Measurements from ENCODE around the gene SLC25A53.

Gene SLC25A53, protein sequence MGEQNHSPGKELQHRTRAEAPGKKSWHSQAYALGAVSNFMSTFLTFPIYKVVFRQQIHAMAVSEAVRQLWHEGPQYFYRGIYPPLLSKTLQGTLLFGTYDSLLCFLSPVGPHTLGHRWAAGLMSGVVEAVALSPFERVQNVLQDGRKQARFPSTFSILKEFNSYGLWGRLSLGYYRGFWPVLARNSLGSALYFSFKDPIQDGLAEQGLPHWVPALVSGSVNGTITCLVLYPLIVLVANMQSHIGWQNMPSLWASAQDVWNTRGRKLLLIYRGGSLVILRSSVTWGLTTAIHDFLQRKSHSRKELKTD

DNA sequence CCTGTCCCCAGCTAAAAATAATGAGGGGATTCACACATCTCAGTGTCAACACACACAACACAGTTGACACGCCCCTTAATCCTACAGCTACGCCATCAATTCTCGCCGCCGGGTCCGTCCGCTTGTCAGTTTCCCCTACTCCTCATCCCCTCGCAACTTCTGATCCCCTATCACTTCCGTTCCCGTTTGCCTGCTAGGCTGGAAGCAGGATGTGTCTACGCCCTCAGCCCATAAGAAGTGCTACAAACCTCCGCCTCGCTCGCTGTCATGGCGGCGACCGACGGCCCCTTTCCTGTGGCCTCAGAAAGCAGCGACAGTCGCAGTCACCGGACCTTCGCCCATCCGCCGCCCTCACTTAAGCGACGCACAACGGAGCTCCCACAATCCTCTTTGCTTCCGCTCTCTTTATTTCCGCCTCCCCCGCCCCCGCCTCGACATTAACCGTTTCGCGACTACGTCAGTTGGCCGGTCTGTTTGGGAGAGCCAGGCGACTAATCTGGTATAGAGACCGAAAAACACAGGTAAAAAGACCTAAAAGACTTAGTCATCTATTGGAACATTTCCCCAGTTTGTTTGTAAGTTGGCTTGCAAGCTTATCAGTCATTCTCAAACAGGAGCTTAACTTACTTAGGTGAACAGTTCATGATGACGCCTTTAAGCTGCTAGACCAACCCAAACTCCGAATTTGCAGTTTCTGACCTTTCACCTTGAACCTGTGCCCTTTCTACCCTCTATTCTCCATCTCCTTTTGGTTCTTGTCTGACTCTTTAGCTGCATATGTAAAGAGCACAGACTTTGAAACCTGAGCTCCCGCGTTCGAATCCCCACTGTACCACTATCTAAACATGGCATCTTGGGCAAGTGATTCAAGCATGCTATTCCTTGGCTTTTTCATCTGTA lies at the start of gene SLC25A53:
TSS of gene SLC25A53 (minus strand) at position 380 of the 900 bp plus-strand sequence. CDS start 51,752 bp downstream, outside the sequence.
- DNase-seq, result peak; percentile 74

DNA sequence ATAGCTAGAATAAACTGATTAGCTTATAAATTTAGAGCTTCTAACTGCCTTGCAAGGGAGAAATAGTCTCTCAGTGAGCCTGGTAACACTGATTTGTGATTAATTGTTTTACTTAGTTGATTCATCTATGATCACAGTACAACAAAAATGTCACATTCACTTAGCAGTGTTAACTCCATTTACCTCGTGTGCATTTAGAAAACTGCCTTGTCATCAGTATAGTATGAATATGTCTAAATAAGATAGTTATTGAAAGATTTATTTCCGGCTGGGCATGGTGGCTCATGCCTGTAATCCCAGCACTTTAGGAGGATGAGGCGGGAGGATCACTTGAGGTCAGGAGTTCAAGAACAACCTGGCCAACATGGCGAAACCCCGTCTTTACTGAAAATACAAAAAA lies 48.7 kb upstream of the SLC25A53 start:
- DNase-seq, result no peak

DNA sequence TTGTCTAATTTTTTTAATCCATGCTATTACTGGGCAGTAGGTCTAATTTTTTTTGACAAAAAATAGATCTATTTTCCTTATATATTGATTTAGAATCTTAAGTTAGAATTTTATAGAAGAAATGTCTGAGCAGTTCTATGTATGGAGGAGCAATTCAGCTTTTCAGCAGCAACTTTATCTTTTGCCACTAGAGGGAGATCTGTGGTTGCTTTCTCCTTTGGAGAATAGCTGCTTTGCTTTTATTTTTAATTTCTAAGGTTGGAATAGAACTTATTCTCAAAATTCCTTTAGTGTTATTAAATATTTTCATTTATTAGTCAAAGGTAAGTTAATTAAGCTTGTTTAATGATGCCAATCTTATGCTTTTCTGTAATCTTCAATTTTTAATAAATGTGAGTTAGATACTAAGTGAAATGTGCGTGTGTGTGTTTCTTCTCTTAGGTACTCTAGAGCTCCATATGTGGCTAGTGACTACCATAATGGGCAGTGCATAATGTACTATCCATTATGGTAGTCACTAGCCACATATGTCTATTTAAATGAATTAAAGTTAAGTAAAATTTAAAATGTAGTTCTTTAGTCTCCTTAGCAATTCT lies 38.8 kb upstream of the SLC25A53 start:
- DNase-seq, result no peak

- DNase-seq, result no peak
These were observed 38.2 kb upstream of the SLC25A53 start for GRCh38 chrX:104195013-104195412.

GRCh38 chrX:104193485-104193884 lies 36.7 kb upstream of the SLC25A53 start:
- no peak for DNase-seq

DNA sequence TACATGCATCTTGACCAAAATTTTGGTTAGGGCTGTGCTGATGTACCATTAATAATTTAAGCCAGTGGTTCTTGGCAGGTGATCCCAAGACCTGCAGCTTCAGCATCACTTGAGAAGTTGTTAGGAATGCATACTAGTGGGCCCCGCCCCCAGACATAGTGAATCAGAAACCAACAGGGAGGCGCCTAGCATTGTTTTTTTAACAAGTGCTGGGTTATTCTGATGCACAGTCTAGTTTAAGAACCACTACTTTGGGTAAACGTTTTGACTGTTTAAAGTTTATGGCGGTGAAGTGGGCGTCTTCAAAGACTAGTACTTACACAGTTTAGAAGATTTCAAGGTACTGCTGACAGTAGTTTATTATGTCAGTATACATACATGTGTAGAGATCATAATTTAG lies 33.0 kb upstream of the SLC25A53 start:
- DNase-seq, result no peak

DNA sequence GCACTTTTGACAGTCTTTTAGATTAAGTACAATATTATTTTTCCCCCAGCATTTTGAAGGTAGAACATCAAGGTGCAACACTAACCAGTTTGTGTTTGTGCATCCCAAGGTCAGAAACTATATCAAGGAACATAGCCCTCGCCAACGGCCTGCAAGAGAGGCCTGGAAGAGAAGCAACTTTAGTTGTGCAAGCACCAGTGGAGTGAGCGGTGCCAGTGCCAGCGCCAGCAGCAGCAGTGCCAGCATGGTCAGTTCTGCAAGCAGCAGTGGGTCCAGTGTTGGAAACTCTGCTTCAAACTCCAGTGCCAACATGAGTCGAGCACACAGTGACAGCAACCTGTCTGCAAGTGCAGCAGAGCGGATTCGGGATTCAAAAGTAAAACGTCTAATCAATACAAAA lies 31.1 kb upstream of the SLC25A53 start:
- DNase-seq, result no peak

DNA sequence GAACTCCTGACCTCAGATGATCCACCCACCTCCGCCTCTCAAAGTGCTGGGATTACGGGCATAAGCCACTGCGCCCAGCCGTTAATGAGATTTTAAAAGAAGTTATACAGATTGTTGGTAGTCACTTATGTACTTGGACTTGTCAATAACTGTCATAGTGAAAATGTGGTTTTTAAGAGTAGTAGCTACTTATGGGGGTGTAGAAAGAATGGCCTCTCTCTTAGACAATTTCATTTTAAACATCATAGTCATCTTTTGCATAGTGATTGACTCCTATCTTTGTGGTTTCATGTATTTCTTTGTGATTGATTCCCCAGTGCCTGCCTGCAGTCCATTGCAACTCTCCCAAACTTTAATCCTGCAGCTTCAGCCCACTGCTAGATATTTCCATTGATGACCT lies 26.9 kb upstream of the SLC25A53 start:
- DNase-seq, result no peak

DNA sequence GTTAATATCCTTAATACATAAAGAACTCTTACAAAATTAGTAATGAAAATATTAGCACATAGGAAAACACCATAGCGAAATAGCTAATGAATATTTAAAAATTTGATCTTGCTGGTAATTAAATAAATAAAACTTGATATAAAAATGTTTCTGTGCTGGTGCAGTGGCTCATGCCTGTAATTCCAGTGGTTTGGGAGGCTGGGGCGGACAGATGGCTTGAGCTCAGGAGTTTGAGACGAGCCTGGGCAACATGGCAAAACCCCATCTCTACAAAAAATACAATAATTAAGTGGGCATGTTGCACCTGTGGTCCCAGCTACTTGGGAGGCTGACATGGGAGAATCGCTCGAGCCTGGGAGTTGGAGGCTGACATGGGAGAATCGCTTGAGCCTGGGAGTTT lies 17.0 kb upstream of the SLC25A53 start:
- no peak for DNase-seq

GRCh38 chrX:104172788-104173187 lies 16.0 kb upstream of the SLC25A53 start:
- no peak for DNase-seq

GRCh38 chrX:104172121-104172520 lies 15.3 kb upstream of the SLC25A53 start:
- no peak for DNase-seq

- no peak for DNase-seq
These were observed 11.3 kb upstream of the SLC25A53 start for GRCh38 chrX:104168127-104168526.

- DNase-seq, result no peak
These were observed 10.1 kb upstream of the SLC25A53 start for GRCh38 chrX:104166735-104167436.

DNA sequence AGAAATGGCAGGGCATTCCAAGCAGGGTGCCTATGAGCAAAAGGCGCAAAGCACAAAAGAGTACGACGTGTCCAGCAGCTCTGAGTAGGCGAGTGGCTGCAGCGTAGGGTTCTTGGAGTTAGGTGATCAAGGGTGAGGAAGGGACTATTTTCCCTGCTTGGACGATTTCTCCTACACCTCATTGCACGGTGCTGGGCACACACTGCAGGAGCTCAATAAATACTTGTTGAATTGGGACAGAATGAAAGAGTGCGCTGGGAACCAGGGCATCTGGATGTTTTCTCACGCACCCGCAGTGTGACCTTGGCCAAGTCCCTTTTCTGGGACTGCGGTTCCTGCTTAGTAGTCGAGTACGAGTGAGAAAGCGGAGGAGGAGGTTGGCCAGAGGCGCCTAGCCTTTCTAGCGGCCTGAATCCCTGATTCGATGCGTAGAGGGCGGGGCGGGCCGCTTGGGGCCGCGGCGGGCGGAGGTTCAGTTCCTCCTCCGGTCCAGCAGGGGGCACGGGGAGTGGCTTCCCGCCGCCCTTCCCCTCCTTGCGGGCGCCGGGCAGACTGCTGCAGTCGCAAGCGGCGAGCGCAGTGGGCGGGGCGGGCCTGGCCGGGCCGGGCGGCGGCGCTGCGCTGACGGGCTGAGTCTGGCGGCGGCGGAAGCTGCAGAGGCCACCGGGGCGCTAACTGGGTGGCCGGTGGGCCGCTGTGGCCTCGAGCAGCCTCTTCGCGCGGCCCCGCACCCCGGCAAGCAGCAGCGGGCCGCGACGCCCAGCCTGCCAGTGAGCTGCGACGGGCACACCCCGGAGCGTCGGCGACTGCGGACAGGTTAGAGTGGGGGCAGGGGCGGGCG lies 9.3 kb upstream of the SLC25A53 start, which contains the start of gene FAM199X:
TSS of gene FAM199X (plus strand) at position 560 of the 841 bp plus-strand sequence. CDS start 333 bp downstream, outside the sequence.
- peak; percentile 83 for DNase-seq

GRCh38 chrX:104151037-104151436 lies 5.8 kb downstream of the SLC25A53 start:
- DNase-seq, result no peak

GRCh38 chrX:104141087-104141760 lies 15.6 kb downstream of the SLC25A53 start:
- no peak for DNase-seq

DNA sequence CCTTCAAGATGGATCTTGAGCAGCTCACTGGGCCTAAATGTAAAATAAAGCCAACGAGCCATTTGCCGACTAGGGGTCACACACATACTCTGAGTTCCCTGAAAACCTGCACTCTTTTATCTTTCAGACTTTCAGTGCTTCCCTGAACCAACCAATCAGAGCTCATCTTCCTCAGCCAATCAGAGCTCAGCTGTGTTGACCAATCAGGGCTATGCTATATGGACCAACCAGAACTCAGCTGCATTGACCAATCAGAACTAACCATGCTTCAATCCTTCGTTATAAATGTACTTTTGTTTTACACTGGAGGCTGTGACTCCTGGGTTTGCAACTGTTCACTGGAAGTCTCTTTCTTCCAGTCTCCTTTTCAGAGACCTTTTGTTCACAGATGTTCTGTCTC lies 19.3 kb downstream of the SLC25A53 start:
- DNase-seq, result no peak

DNA sequence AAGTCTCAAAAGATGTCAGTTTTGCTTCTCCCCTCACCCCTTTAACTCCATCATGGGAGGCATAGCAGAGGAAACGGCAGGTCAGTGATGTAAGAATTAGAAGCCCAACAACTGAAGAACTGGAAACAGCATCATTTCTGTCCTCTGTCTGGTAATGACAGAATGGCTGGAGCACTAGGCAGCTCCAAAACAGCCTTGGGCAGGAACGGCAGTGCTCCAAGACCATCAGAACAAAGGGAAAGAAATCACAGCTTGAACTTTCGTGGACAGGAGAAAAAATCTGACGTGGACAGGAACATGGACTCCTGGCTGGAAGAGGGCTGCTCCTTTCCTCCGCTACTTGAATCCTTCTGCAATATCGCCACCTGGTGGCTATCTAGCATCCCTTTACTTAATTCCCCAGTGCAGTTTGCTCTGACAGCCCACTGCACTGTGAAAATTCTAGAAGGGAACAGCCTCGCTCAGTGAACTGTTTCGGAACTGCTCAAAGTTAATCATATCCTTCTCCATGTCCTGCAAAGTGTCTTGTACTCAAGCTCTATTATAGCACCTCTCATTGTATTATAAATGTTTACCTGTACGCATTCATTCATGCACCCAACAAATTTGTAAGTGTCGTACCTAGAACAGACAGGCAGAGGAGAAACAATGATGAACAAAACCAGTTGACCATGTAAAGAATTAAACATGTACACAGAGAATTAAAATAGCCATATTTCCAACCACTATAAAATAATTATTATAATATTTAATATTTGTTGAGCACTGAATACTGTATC lies 20.4 kb downstream of the SLC25A53 start:
- DNase-seq, result peak; percentile 34

DNA sequence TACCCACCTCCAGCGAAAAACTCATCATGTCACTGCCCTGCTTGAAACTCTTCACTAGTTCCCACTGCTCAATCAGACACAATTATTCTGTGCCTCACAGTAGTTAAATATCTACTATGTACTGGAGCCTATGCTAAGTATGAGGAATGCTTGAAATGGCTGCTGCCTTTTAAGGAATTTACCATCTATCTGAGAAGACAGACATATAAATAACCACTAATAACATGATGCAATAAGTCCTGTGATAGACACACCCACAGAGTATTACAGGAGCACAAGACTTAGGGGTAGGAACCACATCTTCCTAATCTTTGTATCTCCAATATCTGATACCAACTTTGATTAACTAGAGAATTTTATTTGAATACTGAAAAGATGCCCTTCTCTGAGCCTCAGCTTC lies 21.1 kb downstream of the SLC25A53 start:
- DNase-seq, result no peak

DNA sequence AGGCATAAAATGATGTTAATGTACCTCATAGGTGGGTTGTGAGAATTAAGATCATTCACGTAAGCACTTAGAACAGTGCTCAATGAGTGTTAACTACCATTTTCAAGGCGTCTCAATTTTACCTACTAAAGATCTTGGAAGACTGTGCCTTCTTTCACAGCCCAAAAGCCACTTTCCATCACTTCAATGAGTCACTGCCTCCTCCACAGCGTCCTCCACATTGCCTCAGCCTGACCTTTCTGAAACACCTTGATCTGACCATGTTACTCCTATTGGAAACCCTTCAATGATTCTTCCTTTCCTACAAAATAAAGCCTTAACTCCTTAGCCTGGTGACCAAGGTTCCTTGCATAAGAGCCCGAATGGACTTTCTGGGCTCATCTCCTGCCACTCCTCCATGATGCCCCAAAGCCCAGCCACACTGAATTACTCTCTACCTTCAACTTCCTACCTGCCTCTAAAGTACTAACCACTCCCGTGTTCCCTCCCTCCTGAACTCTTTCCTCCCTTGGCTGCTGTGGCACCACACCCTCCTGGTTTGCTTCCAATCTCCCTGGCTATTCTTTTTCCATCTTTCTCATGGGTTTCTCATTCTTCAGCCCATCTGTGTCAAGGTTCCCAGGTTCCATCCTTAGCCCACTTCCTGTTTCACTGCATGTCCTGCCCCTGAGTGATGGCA lies 22.1 kb downstream of the SLC25A53 start:
- DNase-seq, result no peak

Data from activated naive CD4-positive, alpha-beta T cell treated with anti-CD3 and anti-CD28 coated beads, Interleukin-2, amount 50 U/mL, for 16 hours (primary cell).